Inflammatory macrophage treated with lipopolysaccharide for 4 hours (primary cell): ENCODE data around the gene MBNL2.
"Not testable (repeated sequence)": the region's sequence is repeated elsewhere in the genome, so short reads cannot be mapped to it uniquely, and the experiment has no call there.

ENCODE experiments used
- DNase-seq: peaks from one replicate; pipeline ENCODE4 v3.0.0-alpha.2; 2020

Gene MBNL2

GRCh38 chr13:97332742-97333141, 110.6 kb downstream of the MBNL2 start:
- DNase-seq: no peak

- DNase-seq: no peak
Observed at GRCh38 chr13:97333983-97334382, 111.8 kb downstream of the MBNL2 start.

- no peak for DNase-seq
Observed at GRCh38 chr13:97334690-97335089, 112.6 kb downstream of the MBNL2 start.

- DNase-seq: no peak
Observed at GRCh38 chr13:97335488-97336134, 113.5 kb downstream of the MBNL2 start.

GRCh38 chr13:97337985-97338499, 115.9 kb downstream of the MBNL2 start:
- DNase-seq: no peak

GRCh38 chr13:97338571-97338970, 116.4 kb downstream of the MBNL2 start:
- no peak for DNase-seq

GRCh38 chr13:97339019-97339987, 117.2 kb downstream of the MBNL2 start:
- no peak for DNase-seq

GRCh38 chr13:97339988-97340749, 118.0 kb downstream of the MBNL2 start:
- peak; percentile 7 for DNase-seq

GRCh38 chr13:97341135-97341534, 119.0 kb downstream of the MBNL2 start:
- DNase-seq: no peak

- no peak for DNase-seq
Observed at GRCh38 chr13:97342136-97342535, 120.0 kb downstream of the MBNL2 start.

- no peak for DNase-seq
Observed at GRCh38 chr13:97342936-97343335, 120.8 kb downstream of the MBNL2 start.

- peak; percentile 41 for DNase-seq
Observed at GRCh38 chr13:97344265-97345175, 122.4 kb downstream of the MBNL2 start.

- DNase-seq: no peak
Observed at GRCh38 chr13:97346097-97346496, 124.0 kb downstream of the MBNL2 start.

GRCh38 chr13:97346561-97347254, 124.6 kb downstream of the MBNL2 start:
- no peak for DNase-seq

GRCh38 chr13:97347255-97347932, 125.3 kb downstream of the MBNL2 start:
- DNase-seq: no peak

GRCh38 chr13:97348569-97349100, 126.5 kb downstream of the MBNL2 start:
- DNase-seq: no peak

GRCh38 chr13:97352012-97352411, 129.9 kb downstream of the MBNL2 start:
- not testable (repeated sequence) for DNase-seq

- DNase-seq: no peak
Observed at GRCh38 chr13:97352815-97353214, 130.7 kb downstream of the MBNL2 start.

- DNase-seq: no peak
Observed at GRCh38 chr13:97353927-97354675, 132.0 kb downstream of the MBNL2 start.

- DNase-seq: no peak
Observed at GRCh38 chr13:97354808-97355207, 132.7 kb downstream of the MBNL2 start.
